Mesendoderm (in vitro differentiated cells): ENCODE data around the gene CEP85.

ENCODE experiments used
- DNase-seq: peaks from one replicate; pipeline ENCODE4 v3.0.0; 2013
- H2AK5ac ChIP-seq: 2 replicates; pipeline ENCODE4 v1.6.1; 2013; ENCODE audit warnings: low read length, inconsistent platforms
- H2BK120ac ChIP-seq: 2 replicates; pipeline ENCODE4 v1.6.1; 2013; ENCODE audit warnings: low read depth, mild to moderate bottlenecking, low read length, moderate library complexity, mixed read lengths
- H2BK15ac ChIP-seq: replicated peaks from 2 replicates; pipeline ENCODE4 v1.6.1; 2013; ENCODE audit warnings: low read depth, mild to moderate bottlenecking, moderate library complexity
- H2BK5ac ChIP-seq: 2 replicates; pipeline ENCODE4 v1.6.1; 2013; ENCODE audit warnings: low read length, inconsistent platforms
- H3K18ac ChIP-seq: 2 replicates; pipeline ENCODE4 v1.6.1; 2013; ENCODE audit warnings: mild to moderate bottlenecking, low read length, mixed read lengths
- H3K23ac ChIP-seq: one replicate; pipeline ENCODE4 v1.6.1; 2013; ENCODE audit warnings: low read length
- H3K27ac ChIP-seq: 2 replicates; pipeline ENCODE4 v1.5.1; 2013; ENCODE audit warnings: low read depth, mild to moderate bottlenecking, inconsistent platforms, low read length, moderate library complexity
- H3K27me3 ChIP-seq: 2 replicates; pipeline ENCODE4 v1.6.1; 2013; ENCODE audit warnings: low read length, control low read depth, mild to moderate bottlenecking, inconsistent platforms; ENCODE audit not compliant: insufficient read depth, poor library complexity
- H3K36me3 ChIP-seq: 2 replicates; pipeline ENCODE4 v1.6.1; 2013; ENCODE audit warnings: low read length, inconsistent platforms; ENCODE audit not compliant: control insufficient read depth, insufficient read depth
- H3K4ac ChIP-seq: one replicate; pipeline ENCODE4 v1.6.1; 2013; ENCODE audit warnings: low read depth, mild to moderate bottlenecking, low read length, moderate library complexity
- H3K4me1 ChIP-seq: 2 replicates; pipeline ENCODE4 v1.6.1; 2013; ENCODE audit warnings: low read depth, low read length, inconsistent platforms; ENCODE audit not compliant: control insufficient read depth
- H3K4me2 ChIP-seq: 2 replicates; pipeline ENCODE4 v1.6.1; 2013; ENCODE audit warnings: low read length
- H3K4me3 ChIP-seq: 2 replicates; pipeline ENCODE4 v1.5.1; 2013; ENCODE audit warnings: mild to moderate bottlenecking, low read length
- H3K56ac ChIP-seq: one replicate; pipeline ENCODE4 v1.6.1; 2013; ENCODE audit warnings: low read length
- H3K79me1 ChIP-seq: 2 replicates; pipeline ENCODE4 v1.6.1; 2013; ENCODE audit warnings: low read length, inconsistent platforms
- H3K79me2 ChIP-seq: 2 replicates; pipeline ENCODE4 v1.6.1; 2013; ENCODE audit warnings: mild to moderate bottlenecking, low read length; ENCODE audit not compliant: control insufficient read depth, insufficient read depth
- H3K9ac ChIP-seq: 2 replicates; pipeline ENCODE4 v1.6.1; 2013; ENCODE audit warnings: low read length, inconsistent platforms
- H4K5ac ChIP-seq: one replicate; pipeline ENCODE4 v1.6.1; 2013; ENCODE audit warnings: low read length
- H4K8ac ChIP-seq: one replicate; pipeline ENCODE4 v1.6.1; 2013; ENCODE audit warnings: low read depth, mild to moderate bottlenecking, control low read depth, low read length, moderate library complexity
- WGBS: extraction: QIAGEN DNeasy Blood & Tissue Kit; methylation state at CpG from one replicate; pipeline ENCODE4 v1.1.7; 2013; ENCODE audit warnings: low lambda C conversion rate, missing lambda C conversion rate; ENCODE audit not compliant: insufficient coverage; ENCODE audit errors: extremely low coverage; 5-methylcytosine and 5-hydroxymethylcytosine counted together

The CEP85 gene

DNA sequence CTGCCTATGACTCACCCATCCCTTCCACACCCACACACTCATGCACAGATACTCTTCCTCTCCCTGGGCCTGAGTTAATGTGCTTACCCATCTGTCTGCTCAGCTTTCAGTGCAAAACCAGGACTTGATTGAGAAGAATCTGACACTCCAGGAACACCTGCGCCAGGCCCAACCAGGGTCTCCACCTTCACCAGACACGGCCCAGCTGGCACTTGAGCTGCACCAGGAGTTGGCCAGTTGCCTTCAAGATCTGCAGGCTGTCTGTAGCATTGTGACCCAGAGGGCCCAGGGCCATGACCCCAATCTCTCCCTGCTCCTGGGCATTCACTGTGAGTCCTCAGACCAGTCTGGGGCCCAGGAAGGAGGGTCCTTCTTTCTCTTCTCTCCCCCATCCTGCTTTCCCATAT lies 42.4 kb downstream of the CEP85 start:
- Histone ChIP-seq H2AK5ac (no peak overlapping the region), H3K4me3 (no peak overlapping the region), H3K4me2 (no peak overlapping the region), H3K36me3 (peaks cover 23% of the 10 kb centered on the region), H3K79me1 (peaks cover 1% of the 10 kb centered on the region), H3K79me2 (no peaks in the 10 kb centered on the region), H3K56ac (no peak overlapping the region), H3K4ac (no peak overlapping the region), H3K9ac (no peak overlapping the region), H2BK15ac (no peak overlapping the region), H3K23ac (no peak overlapping the region), H2BK120ac (no peak overlapping the region), H3K4me1 (peaks cover 8% of the 10 kb centered on the region), H4K8ac (no peak overlapping the region), H4K5ac (no peak overlapping the region), H3K18ac (no peak overlapping the region), H3K27me3 (no peaks in the 10 kb centered on the region), H3K27ac (no peak overlapping the region), H2BK5ac (no peak overlapping the region)
- DNase-seq, result no peak
- WGBS, result no CpG with 5 or more reads among the region's 2 CpGs

DNA sequence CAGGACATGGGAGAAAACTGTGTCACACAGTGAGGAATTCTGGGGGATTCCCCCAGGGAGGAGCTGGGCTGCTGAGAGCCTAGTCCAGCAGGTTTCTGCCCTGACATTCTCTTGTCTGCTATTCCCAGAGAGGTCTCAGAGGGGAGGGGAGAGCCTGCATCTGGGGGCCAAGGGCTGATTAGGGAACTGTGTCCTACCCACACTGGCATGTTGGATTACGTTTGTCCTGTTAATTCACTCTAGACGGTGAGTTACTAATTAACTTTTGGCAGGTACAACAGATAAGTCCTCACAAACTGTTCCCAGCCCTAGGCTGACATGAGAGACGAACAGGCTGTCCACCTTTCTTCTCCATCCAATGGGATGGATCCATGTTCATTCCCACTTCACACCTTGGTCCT lies 43.3 kb downstream of the CEP85 start:
- no peak overlapping the region for H3K18ac ChIP-seq
- H2BK5ac ChIP-seq, result no peak overlapping the region
- peaks cover 1% of the 10 kb centered on the region for H3K79me1 ChIP-seq
- H4K5ac ChIP-seq, result no peak overlapping the region
- H4K8ac ChIP-seq, result no peak overlapping the region
- H3K56ac ChIP-seq, result no peak overlapping the region
- no peak overlapping the region for H3K27ac ChIP-seq
- H3K27me3 ChIP-seq, result no peaks in the 10 kb centered on the region
- peaks cover 13% of the 10 kb centered on the region for H3K4me1 ChIP-seq
- H3K36me3 ChIP-seq, result peaks cover 19% of the 10 kb centered on the region
- no peak for DNase-seq
- no peak overlapping the region for H3K4me3 ChIP-seq
- WGBS, result no CpG with 5 or more reads among the region's 3 CpGs
- H3K4me2 ChIP-seq, result no peak overlapping the region
- H3K23ac ChIP-seq, result no peak overlapping the region
- H3K4ac ChIP-seq, result no peak overlapping the region
- no peak overlapping the region for H3K9ac ChIP-seq
- no peak overlapping the region for H2AK5ac ChIP-seq
- no peak overlapping the region for H2BK15ac ChIP-seq
- H2BK120ac ChIP-seq, result no peak overlapping the region
- H3K79me2 ChIP-seq, result no peaks in the 10 kb centered on the region

GRCh38 chr1:26277719-26278118 lies 43.7 kb downstream of the CEP85 start:
- no peak overlapping the region for H2BK120ac ChIP-seq
- no peak overlapping the region for H4K5ac ChIP-seq
- H3K79me2 ChIP-seq, result no peaks in the 10 kb centered on the region
- no peak for DNase-seq
- no CpG with 5 or more reads among the region's 1 CpG for WGBS
- no peaks in the 10 kb centered on the region for H3K27me3 ChIP-seq
- peaks cover 1% of the 10 kb centered on the region for H3K79me1 ChIP-seq
- no peak overlapping the region for H3K4ac ChIP-seq
- no peak overlapping the region for H3K23ac ChIP-seq
- no peak overlapping the region for H3K56ac ChIP-seq
- no peak overlapping the region for H4K8ac ChIP-seq
- H2BK5ac ChIP-seq, result no peak overlapping the region
- H3K18ac ChIP-seq, result no peak overlapping the region
- H3K4me1 ChIP-seq, result peaks cover 13% of the 10 kb centered on the region
- H3K4me3 ChIP-seq, result no peak overlapping the region
- H3K4me2 ChIP-seq, result no peak overlapping the region
- peaks cover 19% of the 10 kb centered on the region for H3K36me3 ChIP-seq
- no peak overlapping the region for H3K27ac ChIP-seq
- H3K9ac ChIP-seq, result no peak overlapping the region
- H2BK15ac ChIP-seq, result no peak overlapping the region
- H2AK5ac ChIP-seq, result no peak overlapping the region

DNA sequence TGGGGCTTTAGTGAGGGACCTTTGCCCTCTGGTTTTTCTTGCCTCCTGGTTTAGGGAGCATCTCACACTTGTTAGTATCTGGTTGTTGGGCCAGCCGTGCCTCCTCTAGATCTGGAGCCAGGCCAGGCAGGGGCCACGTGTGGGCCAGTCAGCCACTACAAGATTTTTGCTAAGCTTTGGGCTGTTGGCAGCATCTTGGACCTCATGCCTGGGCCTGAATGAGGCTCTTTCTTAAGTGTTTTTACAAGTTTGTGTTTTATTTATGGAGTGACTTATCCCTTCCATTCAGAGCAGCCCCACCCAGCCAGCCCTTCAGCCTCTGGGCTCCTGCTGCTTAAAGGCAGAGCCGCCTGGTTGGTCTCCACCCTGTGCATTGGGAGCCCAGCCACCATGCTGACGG lies 44.3 kb downstream of the CEP85 start:
- Histone ChIP-seq H3K4me1 (peaks cover 13% of the 10 kb centered on the region), H3K56ac (no peak overlapping the region), H3K27me3 (no peaks in the 10 kb centered on the region), H2AK5ac (no peak overlapping the region), H3K4me2 (no peak overlapping the region), H2BK5ac (no peak overlapping the region), H2BK120ac (no peak overlapping the region), H3K18ac (no peak overlapping the region), H3K4me3 (no peak overlapping the region), H3K79me1 (peaks cover 1% of the 10 kb centered on the region), H4K5ac (no peak overlapping the region), H3K27ac (no peak overlapping the region), H3K79me2 (no peaks in the 10 kb centered on the region), H4K8ac (no peak overlapping the region), H3K36me3 (peaks cover 19% of the 10 kb centered on the region), H3K23ac (no peak overlapping the region), H2BK15ac (no peak overlapping the region), H3K4ac (no peak overlapping the region), H3K9ac (no peak overlapping the region)
- WGBS, result no CpG with 5 or more reads among the region's 4 CpGs
- DNase-seq, result no peak

DNA sequence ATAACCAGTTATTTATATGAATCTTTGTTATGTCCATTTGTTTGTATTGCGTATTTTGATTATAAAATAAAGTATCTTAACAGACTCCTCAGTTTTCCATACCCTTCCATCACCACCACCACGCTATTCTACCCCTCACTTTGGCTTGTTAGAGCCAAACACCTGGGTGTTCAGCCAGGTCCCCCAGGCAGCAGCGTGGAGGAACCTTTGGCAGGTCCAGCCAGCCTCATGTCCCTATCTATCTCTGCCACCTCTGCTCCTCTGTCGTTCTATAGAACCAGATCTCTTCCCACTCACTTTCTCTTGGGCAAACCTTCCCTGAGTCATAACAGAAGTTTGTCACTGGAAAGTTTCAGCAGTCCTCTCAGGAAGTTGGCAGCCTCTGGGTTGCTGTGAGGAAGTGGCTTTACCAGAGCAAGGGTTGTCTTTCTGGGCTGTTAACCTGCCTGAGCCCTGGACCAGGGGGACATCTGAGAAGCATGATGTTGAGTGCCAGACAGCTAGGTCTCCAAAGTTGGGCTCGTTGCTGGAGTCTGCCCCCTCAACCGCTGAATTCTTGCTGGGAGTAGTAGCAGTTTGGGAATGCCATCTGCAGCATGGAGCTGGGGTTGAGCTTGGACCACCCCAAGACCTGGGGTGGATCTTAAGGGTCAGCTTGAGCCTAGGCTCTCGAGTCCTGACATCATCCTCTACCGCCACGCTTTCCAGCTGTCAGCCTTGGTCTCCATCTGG lies 44.9 kb downstream of the CEP85 start:
- Histone ChIP-seq H3K27ac (peak overlapping the region; percentile 5), H3K36me3 (peaks cover 19% of the 10 kb centered on the region), H4K5ac (no peak overlapping the region), H2BK15ac (no peak overlapping the region), H2BK5ac (no peak overlapping the region), H3K9ac (peak overlapping the region; percentile 70), H3K79me2 (no peaks in the 10 kb centered on the region), H3K4me3 (no peak overlapping the region), H3K4me2 (peak overlapping the region; percentile 78), H4K8ac (no peak overlapping the region), H3K79me1 (peaks cover 1% of the 10 kb centered on the region), H2AK5ac (no peak overlapping the region), H3K4me1 (peaks cover 13% of the 10 kb centered on the region), H2BK120ac (no peak overlapping the region), H3K18ac (no peak overlapping the region), H3K23ac (no peak overlapping the region), H3K27me3 (no peaks in the 10 kb centered on the region), H3K56ac (peak overlapping the region; percentile 91), H3K4ac (no peak overlapping the region)
- DNase-seq, result no peak
- no CpG with 5 or more reads among the region's 9 CpGs for whole genome bisulfite sequencing
